Stimulated activated CD4-positive, alpha-beta T cell treated with anti-CD3 and anti-CD28 coated beads, TNF-alpha, amount 100 ng/mL, for 48 hours (primary cell): ENCODE results near the gene DLGAP3.

ENCODE experiments used
- DNase-seq, 3 donors: peaks; one replicate each; pipeline ENCODE4 v3.0.0-alpha.2; 2020; ENCODE audit warnings: low read depth in 3 of 3

Gene DLGAP3

DNA sequence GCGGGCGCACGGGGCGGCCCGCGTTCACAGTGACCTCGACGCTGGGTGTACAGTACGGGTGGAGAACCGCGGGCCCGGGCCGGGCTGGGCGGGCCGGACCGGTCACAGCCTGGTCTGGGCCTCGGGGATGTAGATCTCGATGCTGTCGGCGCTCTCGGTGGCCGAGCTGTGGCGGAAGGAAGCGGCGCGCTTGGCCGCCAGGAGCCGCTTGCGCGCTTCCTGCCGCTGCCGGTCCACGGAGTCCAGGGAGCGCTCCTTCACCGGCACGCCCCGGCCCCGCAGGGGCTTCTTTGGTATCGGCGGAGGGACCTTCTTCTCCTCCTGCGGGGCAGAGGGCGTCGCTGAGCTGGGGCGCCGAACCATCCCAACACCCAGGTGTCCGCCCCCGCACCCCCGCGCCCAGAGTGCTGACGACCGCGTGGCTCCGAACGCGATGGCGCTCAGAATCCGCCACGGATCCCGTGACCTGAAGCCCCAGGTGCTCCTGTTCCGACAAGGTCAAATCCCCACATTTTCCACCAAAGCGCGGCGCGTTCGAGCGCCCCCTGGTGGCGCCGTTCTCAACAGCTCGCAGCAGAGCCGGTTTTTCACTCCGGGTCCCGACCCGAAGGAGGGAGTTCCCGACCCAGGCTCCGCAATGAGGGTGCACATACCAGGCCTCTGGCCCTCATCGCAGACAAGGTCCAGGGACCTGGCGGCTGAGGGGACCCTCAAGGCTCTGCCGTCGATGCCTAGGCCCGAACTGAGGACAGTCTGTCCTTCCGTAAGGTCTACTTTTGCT lies 63.3 kb downstream of the DLGAP3 start:
- DNase-seq = peak; percentile 84 to 94 (median 89)

DNA sequence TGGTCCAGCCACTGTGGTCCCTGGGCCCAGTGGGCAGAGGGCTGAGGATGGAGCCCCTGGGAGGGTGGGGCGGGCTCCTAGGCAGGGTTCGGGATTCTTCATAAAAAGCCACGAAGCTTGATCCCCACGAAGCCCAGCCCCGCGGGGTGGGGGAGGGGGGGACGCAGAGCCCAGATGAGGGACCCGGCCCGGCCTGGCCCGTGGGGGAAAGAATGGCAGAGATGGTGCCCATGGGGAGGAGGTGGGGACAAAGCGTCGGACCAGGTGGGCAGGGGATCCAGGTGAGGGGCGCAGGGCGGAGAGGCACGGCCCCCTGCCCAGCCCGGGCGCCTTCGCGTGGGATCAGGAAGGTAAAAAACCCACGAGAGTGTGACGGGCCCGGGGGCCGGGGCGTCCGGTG lies 63.9 kb downstream of the DLGAP3 start:
- DNase-seq = no peak

DNA sequence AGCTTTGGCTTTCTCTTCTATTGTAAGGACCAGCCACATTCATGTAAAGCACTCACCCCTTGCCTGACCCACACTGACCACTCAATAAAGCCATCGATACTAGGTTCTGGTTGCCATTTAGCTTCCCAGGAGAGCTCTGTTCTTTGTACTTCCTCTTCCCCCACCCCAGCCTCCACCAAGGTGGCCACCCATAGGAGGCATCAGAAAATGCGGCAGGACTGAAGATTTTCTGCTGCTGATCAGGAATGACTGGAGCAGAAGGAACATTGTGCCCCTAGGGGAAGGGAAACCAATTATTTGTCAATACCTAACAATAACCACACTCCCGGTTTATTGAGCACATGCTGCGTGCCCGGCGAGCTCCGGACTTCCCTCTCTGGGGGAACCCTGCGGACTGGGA lies 64.7 kb downstream of the DLGAP3 start:
- DNase-seq = no peak

DNA sequence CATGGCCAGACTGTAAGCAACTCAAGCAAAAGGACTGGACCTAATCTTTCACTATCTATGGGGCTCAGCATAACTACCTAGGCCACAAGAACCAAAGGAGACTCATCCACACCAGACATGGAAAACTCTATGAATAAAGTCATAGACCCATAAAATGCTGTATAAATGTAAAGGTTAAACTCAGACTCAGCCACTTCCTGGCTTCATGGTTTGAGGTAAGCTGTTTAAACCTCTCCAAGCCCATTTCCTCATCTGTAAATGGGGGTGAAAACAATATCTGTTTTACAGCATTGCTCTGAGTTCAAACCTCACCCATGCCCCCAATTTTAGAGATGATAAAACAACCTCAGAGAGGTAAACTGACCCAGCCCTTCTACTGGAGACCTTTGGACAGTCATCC lies 65.9 kb downstream of the DLGAP3 start:
- no peak for DNase-seq

DNA sequence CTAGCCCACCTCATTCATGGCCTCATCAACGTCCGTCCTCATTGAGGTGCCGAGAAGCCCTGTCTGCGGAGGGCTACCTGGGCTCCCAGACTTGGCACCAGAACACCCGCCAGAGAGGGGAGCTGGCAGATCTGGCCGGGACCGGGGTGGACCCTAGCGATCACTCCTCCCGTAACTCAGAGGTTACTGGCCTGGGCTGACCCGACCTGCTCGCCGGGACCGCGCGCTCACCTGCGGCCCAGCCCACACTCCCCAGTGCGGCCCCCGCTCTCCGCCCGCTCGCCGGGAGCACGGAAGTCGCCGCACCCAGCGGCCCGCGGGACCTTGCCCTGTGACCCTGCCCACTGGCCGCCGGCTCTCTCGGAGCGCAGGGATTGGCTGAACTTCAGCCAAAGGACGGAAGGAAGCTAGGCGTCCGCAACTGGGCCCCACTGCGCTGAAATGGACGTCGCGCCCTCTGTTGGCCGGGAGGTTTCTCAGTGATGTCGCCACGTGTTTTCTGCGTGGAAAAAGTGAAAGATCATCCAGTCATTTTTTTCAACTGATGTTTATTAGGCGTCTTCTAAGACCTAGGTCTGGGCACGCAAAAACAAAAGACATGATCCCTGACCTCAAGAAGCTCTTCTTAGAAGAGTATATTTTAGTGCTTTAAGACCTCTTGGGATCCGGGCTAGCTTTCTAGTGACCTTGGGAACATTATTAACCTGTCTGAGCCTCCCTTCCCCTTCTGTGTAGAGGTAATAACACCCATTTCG lies 69.8 kb downstream of the DLGAP3 start, which contains the start of gene SMIM12:
Gene SMIM12, minus strand, starts transcription at position 304 of the 755 bp plus-strand sequence. CDS start 3,772 bp downstream, outside the sequence.
- DNase-seq = peak; percentile 87 to 89 (median 87)

DNA sequence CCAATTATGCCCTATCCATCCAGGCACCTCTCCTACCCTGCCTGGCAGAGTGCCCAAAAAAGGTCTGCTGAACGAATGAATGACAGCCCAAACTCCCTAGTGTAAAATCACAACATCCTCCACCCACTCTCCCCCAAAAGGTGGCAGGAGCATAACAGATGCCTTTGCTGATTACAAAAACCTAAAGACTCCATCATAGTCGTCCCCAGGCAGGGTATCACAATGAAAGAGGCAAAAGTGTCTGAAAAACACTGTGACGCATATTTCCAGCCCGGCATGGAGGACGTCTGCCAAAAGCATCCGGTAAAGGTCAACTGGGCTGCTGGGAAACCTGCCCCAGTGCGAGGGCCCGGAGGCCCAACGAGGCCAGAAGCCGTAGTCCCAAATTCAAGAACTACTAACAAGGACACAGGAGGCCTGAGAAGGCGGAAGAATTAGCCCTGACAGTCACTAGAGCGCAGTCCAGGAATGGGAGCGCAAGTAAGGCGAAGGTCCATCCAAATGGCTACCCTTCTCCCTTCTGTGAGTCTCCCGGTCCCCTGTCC lies 70.5 kb downstream of the DLGAP3 start:
- peak in 2 of 3 donors; percentile 22 to 29 for DNase-seq

DNA sequence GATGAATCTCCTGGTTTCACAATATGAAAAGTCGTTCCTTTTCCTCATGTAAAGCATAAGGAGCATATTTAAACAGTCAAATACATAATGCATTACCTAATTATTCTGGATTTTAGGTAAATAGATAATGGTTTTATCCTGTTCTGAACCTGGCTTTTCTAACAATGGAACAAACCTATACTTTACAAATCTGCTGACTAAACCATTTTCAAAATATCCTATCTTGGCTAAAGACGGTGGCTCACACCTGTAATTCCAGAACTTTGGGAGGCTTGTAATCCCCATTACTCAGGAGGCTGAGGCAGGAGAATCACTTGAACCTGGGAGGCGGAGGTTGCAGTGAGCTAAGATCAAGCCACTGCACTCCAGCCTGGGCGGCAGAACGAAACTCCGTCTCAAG lies 72.8 kb downstream of the DLGAP3 start:
- no peak for DNase-seq

DNA sequence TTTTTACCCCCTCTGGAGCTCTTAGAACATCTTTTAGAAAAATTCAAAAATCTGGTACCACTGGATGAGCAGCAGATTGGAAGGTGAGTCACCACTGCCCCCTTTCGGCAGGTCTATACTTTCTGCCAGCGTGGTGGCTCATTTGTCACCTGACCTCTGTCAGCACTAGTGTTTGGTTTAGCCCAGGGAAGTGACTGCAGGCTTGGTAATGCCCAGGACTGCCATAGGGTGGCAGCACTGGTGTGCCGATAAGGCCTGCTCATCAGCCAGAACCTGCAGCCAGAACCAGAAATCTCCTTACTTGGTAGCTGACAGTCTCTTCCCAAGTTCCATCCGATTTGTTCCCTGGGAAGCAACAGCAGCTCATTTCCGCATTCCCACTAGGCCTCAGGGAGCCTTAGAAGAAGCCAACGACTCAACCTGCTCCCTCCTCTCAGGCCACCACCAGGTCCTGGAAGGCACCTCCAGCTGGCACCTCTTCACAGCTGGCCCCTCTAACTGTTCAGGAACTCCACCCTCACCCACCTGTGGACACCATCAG lies 76.7 kb downstream of the DLGAP3 start:
- DNase-seq = peak; percentile 79 to 85 (median 82)

DNA sequence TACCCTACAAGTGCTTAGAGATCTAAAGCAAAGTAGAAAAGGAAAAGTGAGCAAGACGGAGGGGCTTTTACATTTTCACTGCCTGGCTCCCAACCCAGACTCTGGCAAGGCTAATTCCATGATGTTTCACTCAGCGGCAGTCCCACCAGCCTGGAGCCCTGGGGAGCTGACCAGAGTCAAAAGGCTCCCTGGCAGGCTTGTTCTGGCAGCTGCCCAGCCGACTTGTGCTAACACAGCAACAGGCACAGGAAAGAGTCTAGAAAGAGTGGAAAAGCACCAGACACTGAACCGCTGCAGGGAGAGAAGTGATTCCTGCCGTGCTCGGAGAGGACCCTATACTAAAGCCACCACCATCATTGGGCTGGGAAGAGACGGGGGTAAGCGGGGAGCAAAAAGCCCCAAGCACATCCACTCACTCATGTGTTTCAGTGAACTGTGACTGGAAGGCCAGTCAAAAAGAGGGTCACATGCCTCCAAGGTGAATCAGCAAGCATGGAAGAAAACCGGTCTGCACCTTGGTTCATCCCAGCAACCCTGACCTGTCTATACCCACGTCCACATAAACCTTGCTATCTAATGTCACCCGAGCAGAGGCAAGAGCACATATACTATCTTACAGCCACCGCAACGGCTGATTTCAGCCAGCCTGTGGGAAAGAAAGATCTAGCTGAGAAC lies 77.9 kb downstream of the DLGAP3 start:
- no peak for DNase-seq

DNA sequence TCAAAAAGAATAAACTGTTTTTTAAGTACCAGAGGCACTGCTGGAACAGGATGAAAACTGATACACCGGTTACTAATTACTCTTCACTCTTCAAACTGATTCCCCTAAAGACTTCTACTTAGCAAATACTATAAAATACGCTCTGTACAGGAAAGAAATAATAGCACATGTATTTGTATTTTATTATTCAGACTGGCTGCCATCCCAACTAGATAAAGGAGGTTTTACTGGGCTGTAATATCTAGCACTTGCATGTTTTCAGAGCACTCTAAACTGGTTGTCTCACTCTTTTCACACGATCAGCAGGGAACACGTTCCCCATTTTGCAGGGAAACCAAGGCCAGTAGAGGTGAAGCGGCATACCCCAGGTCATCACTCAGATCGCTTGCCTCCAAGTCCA lies 79.1 kb downstream of the DLGAP3 start:
- DNase-seq = no peak

DNA sequence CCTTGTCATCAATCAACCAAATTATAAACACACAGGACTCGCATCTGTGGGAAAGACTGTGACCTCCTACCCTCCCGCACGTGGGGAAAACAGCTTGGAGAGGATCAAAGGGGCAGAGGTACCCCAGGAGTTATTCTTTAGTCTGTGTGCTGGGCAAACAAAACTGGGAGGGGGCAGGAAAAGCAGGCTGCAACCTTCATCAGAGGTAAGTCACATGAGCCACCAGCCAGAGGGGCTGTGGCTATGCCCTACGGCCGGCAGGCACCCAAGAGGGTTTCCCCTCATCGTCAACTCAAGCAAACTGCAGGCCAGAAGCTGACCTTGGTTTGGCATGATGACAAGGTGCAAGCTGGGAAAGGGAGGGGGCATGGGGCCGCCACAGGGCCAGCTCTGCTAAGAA lies 82.4 kb downstream of the DLGAP3 start:
- DNase-seq = no peak

DNA sequence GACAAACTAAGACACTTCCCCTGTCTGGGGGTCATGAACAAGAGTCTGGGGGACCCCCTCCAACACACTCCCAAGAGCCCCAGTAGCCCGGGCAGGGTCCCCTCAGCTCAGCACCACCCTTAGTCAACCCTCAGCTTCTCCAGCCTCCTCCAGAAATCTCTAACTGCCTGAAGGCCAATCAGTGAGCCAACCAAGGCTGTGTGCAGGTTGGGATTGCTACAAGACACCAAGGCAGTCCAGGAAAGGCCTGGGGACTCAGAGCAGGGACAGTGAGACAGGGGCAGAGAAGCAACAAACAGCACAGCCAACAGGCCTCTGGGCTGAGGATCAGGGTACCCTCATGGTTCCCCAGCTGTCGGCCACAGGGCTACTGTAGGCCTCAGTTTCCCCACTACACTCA lies 83.2 kb downstream of the DLGAP3 start:
- no peak for DNase-seq

DNA sequence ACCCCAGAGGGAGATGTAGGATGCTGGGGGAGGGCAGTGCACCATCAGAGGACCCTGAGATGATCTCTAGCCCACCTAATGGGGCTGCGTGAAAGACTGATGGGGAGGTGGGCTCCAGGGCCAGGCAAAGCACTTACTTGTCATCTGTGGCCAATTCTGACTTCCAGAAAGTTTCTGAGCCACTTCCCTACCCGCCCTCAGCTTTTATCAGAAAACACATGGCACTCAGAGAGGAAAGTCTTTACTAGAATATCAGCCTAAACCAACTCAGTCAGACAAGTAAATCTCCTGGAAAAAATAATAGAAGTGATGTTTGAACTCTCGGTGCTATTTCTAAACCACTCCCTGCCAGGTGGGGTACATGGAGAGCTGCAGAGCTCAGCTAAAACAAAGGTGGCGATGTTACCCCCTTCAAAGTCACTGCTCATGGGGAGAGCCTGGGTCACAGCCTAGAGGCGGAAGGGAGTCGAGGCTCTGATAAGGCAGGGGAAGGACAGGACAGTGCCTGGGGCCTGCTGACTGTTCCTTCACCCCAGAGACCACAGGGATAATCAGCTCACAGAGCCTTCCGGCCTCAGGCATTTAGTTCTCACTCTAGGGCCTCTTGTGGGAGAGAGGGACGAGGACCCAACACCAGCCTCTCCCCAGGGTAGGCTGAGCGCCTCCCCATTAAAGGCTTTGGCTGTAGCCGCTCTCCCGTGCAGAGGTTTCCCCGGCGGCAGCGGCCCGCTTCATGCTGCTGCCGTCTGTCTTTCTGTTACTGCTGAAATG lies 84.1 kb downstream of the DLGAP3 start:
- no peak for DNase-seq

DNA sequence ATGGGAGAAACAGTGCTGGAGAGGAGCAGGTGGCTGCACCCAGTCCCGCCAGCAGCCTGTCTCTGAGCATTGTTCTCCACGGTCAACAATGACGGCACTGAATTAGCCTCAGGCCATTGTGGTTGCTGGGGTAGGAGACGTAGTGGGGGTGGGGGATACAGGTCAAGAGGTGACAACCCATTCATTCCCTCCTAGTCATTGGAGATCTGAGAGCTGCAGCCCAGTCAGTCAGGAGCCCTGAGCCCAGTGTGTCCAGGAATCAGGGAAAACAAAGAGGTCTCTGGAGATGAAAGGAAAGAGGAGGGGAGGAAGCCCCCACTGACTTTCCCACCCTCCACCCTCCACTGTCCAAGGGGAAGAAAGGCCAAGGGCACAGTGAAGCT lies 85.2 kb downstream of the DLGAP3 start:
- no peak for DNase-seq

DNA sequence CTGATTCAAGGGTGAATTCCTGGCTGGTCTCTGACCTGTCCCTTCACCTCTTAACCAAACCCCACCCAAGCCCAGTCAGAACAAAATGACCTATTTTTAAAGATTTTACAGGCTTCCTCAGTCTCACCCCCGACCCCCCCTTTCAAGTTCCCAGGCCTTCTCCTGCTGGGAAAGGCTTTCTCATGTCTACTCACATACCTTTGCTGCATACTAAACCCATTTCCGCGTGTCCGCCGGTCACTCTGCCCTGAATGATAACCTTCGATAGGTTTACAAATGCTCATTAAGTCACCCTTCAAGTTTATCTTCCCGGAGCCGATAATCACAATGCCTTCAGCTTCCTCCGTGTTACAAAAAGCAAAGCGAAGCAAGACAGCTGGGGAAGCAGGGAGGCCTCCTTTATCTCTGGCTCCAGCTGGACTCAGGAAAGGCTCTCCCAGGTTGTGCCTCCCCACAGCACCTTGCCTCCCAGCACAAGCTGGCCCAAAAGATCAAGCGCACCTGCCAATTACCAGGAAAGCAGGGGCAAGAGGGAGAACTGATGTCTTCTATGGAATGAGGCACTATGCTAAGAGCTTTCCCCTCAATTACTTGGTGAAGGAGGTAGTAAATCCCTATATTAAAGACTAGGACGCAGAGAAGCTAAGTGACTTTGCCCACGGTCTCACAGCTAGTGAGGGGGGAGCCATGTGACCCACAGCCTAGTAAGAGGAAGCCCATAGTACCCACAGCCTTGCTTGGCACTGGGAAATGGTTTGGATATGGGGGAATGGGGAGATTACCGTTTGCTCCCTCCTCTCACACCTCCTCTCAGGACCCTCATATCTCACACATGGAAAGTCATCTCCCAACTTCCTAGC lies 85.8 kb downstream of the DLGAP3 start:
- no peak for DNase-seq

DNA sequence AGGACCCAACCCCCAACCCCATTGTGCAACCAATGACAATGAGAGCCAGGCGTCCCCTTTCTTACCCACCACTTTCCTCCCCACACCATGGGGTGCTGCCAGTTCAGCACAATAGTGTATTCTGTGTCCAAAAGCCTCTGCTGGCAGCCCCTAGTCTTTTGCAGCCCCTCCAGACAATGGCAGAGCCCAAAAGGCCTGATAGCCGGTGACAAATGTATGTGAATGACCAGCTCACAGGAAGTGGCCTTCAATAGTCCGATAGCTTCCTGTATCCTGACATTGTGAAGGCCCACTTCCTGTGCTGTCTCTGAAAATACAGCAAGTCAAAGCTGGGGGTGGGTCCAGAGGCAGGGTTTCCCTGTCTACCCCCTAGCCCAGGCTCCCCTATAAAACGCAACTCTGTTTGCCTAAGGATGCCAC lies 86.5 kb downstream of the DLGAP3 start:
- no peak for DNase-seq

DNA sequence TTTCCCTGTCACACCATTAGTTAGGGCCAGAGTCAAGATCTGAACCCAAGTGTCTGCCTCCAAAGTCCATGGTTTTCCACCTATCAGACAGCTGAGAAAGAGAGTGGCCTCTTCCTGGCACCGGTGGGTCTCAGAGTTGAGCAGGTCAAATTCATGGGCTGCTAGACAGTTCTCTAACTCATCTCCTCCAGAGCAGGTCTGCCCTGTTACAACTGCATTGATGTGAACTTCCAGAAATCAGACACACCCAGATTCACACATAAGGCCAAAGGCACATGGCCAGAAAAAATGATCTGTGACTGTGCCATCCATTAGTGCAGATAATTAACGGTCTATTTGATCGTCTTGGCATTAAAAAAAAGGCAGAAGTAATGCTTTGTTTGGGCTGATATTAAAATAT lies 87.4 kb downstream of the DLGAP3 start:
- no peak for DNase-seq

DNA sequence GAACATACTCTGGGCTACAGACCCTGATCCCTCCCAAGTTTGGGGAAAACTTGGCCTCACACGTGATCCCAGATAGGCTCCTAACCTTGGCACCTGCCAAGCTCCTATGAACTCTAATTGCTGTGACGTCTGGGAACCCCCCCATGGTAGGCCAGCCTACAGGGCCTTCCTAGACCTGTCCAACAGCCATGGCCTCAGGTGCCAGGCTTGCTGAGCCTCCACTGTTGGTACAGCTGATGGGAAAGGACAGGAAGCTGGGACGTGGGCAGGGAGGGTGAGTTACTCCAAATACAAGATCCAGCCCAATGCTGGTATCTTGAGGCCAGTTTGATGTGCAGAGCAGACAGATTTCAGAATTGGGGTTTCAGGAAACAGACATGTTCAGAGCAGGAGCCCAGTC lies 89.0 kb downstream of the DLGAP3 start:
- DNase-seq = no peak

DNA sequence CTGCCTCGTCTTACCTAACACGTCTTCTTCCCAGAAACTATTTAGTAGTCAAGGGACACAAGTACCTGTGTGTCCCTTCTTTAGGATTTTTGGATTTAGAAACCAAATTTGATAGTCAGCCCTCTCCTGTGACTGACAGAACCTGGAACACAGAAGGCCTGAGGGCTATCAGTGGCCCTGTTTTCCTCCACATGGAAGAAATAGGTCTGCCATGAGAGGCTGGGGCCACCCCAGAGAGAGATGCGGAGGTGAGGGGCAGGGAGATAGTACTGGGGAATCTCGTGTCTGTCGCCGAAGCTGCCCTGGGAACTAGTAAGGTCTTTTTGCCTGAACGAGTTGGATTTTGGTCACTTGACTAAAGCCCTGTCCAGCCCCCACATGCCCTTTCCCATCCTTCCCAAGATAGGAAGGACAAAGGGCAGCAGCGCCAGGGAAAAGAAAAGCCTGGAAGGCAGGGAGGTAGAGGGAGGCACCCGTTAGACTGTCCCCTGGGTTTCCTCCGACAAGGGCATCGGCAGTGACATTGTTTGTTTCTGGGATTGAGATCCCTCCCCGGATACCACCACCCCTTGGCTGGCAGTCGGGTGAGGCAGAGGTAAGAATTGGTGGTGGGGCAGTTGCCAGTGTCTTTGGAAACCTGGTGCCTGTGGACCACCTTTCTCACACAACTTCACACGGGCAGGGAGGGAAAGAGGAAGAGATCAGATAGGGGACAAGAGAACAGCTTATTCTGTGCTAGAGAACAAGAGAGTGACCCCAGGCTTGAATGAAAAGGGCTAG lies 89.7 kb downstream of the DLGAP3 start:
- no peak for DNase-seq
